GM21576 (cell line): Measurements from ENCODE around the gene KIF26B.
"Not testable (repeated sequence)": the region's sequence is repeated elsewhere in the genome, so short reads cannot be mapped to it uniquely, and the experiment has no call there.

Experiments used
- ATAC-seq: cut with Tn5 transposase; IDR thresholded peaks from one replicate; pipeline ENCODE4 v1.9.1; 2021; ENCODE audit warnings: mild to moderate bottlenecking, moderate library complexity; ENCODE audit not compliant: unreplicated experiment

KIF26B gene

GRCh38 chr1:245313576-245313975 lies 158.8 kb downstream of the KIF26B start:
- ATAC-seq: no peak

DNA sequence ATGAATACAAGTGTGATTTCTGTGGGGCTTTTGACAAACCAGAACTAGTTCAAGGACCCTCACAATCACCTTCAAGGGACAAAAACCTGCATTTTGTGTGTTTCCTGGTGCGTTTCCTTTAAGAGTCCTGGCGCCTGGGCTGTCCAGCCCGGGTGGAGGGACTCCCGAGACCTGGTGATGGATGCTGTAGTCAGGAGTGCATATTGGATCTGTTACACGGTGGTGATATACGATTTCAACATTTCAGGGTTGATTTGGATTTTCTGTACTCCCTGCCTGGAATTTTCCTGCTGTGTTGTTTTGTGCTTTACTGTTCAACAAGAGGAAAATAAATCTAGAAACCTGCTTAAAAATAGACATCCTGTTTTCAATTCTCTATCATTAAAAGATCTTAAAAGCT lies 162.0 kb downstream of the KIF26B start:
- ATAC-seq: no peak

GRCh38 chr1:245317217-245317616 lies 162.4 kb downstream of the KIF26B start:
- no peak for ATAC-seq

DNA sequence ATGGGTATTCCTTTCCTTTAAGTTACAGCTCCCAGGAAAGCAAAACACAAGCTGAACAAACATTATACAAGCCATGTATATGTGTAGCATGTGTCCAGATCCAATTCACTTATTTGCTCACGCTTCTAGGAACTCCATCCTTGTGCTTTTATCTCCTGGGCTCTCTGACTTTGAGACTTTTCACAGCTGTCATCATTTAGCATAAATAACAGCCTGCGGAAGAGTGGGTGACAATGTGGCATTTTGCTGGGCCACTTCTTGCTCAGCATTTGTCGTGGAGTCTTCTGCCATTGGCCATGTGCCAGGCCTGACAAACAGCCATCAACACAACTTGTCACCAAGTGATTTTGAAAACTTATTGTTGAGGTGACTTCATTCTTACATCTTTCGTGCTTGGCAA lies 164.3 kb downstream of the KIF26B start:
- ATAC-seq: no peak

DNA sequence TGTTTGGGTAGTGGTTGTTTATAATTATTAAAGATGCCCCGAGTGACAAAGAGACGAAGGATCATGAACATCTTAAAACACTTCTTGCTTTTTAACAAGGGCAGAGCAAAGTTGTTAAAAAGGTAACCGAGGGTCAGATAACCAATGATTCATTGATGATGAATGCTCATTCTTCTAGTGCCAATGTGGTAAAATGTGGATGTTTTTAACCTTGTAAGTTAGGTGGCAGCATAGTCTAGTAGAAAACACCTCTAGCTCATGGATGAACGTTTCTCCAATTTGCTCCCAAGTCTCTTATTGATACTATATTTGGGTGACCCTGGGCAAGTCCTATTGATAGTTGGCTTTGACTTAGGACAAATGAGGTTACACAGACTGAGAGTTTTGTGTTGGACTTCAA lies 167.9 kb downstream of the KIF26B start:
- ATAC-seq: no peak

DNA sequence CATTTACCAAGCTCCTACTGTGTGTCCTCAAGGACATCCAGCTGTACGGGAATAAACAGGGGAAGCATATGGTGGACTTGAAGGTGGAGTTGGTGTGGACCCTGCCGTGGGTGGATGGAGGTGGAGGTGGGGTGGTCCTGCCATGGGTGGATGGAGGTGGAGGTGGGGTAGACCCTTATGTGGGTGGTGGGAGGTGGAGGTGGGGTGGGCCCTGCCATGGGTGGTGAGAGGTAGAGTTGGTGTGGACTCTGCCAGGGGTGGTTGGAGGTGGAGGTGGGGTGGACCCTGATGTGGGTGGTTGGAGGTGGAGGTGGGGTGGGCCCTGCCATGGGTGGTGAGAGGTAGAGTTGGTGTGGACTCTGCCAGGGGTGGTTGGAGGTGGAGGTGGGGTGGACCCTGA lies 169.0 kb downstream of the KIF26B start:
- not testable (repeated sequence) for ATAC-seq

GRCh38 chr1:245325922-245326795 lies 171.4 kb downstream of the KIF26B start:
- no peak for ATAC-seq

- ATAC-seq: no peak
Measured at GRCh38 chr1:245327360-245327759, 172.6 kb downstream of the KIF26B start.

DNA sequence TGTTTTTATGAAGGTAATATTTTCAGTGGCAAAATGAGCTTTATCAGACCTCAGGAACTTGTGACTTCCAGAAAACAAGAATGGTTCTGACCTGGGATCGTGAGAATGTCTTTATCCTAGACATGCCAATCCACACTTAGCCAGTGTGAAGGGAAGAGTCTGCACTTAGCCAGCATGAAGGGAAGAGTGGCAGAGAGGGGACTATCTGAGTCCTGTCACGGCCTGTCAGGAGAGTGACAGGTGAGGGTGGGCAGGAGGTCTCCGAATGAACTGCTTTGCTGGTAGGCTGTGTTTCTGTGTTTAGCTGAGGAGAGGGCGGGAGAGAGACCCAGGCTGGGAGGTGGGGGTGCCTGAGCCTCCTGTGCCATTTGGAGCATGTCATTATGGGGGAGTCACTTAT lies 173.1 kb downstream of the KIF26B start:
- no peak for ATAC-seq

- no peak for ATAC-seq
Measured at GRCh38 chr1:245330951-245331350, 176.2 kb downstream of the KIF26B start.

- no peak for ATAC-seq
Measured at GRCh38 chr1:245332085-245332484, 177.3 kb downstream of the KIF26B start.

GRCh38 chr1:245332513-245332912 lies 177.7 kb downstream of the KIF26B start:
- ATAC-seq: no peak

DNA sequence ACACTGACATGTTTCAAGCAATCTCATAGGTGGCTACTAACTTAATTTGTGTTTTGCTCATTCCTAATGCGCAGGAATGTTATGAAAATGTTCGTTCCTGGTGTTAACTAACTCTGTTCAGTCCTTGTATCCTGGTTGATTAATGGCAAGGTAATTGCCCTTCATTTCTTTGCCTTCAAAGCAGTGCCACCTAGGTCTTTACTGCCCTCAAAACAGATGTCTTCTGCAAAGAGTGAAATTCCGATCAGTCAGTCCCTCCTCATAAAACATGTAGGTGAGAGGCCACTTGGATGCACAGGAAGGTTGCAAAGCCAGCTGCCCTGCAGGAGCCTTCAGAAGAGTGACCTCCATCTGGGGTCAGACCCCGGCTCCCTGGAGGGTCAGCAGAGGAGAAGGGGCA lies 179.4 kb downstream of the KIF26B start:
- no peak for ATAC-seq

DNA sequence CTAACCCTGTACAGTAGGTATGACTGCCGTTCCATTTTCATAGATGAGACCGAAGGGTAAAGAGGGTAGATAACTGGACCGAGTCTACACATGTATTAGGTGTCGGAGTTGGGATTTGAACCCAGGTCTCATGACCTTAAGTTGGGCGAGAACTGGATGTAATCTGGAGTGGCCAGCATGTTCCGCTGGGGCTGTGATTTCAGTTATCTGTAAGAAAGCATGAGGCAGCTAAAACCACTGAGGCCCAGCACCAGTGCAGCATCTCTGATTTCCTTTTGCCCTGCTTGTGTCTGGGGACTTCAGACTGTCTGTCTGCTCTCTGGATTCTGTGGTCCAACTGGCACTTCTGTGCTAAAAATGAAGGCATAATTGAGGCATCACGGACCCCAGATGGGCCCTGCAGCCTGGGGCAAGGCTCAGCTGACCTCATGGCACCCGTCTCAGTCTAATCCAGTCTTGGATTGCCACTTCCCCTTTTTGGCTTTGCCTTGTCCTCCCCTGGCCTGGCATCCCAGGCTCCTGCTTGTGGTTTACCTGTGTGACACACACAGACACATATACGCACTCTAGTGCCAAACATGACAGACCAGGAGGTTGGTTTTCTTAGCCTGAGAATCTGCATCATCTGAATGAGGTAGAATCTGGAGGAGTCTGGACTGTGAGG lies 180.2 kb downstream of the KIF26B start:
- no peak for ATAC-seq

DNA sequence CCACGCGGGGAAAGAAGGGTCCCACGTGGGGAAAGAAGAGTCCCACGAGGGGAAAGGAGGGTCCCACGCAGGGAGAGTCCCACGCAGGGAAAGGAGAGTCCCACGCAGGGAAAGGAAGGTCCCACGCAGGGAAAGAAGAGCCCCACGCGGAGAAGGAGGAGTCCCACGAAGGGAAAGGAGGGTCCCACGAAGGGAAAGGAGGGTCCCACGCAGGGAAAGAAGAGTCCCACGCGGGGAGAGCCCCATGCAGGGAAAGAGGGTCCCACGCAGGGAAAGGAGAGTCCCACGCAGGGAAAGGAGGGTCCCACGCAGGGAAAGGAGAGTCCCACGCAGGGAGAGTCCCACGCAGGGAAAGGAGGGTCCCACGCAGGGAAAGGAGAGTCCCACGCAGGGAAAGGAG lies 180.9 kb downstream of the KIF26B start:
- not testable (repeated sequence) for ATAC-seq

GRCh38 chr1:245336149-245336983 lies 181.6 kb downstream of the KIF26B start:
- ATAC-seq: no peak

DNA sequence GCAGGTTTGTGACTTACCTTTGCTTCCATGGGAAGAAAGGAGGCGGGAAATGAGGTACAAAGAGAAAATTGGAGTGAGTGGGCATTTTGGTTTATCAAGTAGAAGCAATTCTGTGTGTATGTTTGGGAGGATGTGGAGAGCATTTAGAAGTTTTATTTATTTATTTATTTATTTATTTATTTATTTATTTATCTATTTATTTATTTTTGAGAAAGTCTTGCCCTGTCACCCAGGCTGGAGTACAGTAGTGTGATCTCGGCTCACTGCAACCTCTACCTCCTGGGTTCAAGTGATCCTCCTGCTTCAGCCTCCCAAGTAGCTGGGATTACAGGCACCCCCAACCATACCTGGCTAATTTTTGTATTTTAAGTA lies 182.2 kb downstream of the KIF26B start:
- not testable (repeated sequence) for ATAC-seq

DNA sequence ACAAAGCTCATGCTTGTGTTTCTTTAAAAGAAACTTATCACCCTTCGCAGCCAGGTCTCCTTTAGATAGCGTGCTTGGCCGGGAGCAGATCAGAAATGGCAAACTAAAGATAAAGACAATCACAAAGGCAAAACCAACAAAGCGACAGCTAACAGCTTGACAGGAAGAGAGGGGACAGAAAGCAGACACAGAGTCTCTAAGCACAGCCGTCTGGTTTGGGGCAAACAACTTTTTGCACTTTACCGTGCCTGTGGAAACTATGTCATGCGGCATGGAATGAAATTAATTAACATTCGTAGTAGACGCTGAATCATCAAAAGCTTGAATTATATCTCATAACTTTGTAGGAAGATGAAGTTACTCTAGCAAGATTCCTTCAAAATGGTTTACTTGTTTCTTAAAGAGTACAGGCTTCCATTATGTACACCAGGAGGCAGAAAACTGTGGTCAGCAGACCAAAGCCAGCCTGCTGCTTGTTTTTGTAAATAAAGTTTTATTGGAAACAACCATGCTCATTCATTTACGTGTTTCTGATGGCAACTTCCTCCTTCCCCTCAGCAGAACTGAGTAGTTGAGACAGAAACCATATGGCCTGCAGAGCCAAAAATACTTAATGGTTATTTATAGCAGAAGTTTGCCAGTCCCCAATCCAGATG lies 183.2 kb downstream of the KIF26B start:
- ATAC-seq: no peak

DNA sequence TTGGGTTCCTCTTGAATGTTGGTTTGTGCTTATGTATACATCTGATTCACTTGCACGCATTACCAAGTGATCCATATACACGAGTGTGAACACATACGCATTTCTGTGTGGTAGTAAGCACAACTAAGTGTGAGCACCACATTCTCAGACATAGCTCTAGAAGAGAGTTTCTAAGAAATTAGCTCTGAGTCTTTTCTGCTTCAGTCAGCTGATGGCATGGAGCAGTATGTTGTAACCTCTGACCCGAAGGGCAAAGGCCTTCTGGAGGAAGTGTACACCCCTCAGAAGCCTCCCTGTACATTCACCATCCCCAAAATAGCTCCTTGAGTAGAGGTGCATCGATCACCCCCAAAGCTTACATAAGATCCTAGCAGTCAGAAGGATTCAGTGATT lies 183.7 kb downstream of the KIF26B start:
- ATAC-seq: no peak

- no peak for ATAC-seq
Measured at GRCh38 chr1:245341743-245342142, 187.0 kb downstream of the KIF26B start.
